GM19324 (cell line): ENCODE results near the gene SLC25A24.
"Not testable (repeated sequence)": the region's sequence is repeated elsewhere in the genome, so short reads cannot be mapped to it uniquely, and the experiment has no call there.

ENCODE experiments used
- ATAC-seq: cut with Tn5 transposase; IDR thresholded peaks from one replicate; pipeline ENCODE4 v1.9.1; 2021; ENCODE audit warnings: mild to moderate bottlenecking, moderate library complexity; ENCODE audit not compliant: unreplicated experiment, low FRiP score

SLC25A24 gene

GRCh38 chr1:108199201-108199691 is 897 bp downstream of the SLC25A24 start:
- ATAC-seq: no peak

- ATAC-seq: no peak
Observed at GRCh38 chr1:108194051-108194450, 6.1 kb downstream of the SLC25A24 start.

- ATAC-seq: no peak
Observed at GRCh38 chr1:108193333-108193732, 6.8 kb downstream of the SLC25A24 start.

GRCh38 chr1:108192581-108192980 is 7.6 kb downstream of the SLC25A24 start:
- no peak for ATAC-seq

GRCh38 chr1:108190686-108191416 is 9.3 kb downstream of the SLC25A24 start:
- ATAC-seq: no peak

- no peak for ATAC-seq
Observed at GRCh38 chr1:108190001-108190634, 10.0 kb downstream of the SLC25A24 start.

- no peak for ATAC-seq
Observed at GRCh38 chr1:108188801-108189200, 11.3 kb downstream of the SLC25A24 start.

GRCh38 chr1:108182959-108183700 is 17.0 kb downstream of the SLC25A24 start:
- no peak for ATAC-seq

GRCh38 chr1:108179018-108179417 is 21.1 kb downstream of the SLC25A24 start:
- no peak for ATAC-seq

GRCh38 chr1:108162409-108162808 is 37.7 kb downstream of the SLC25A24 start:
- not testable (repeated sequence) for ATAC-seq

- not testable (repeated sequence) for ATAC-seq
Observed at GRCh38 chr1:108159951-108160350, 40.2 kb downstream of the SLC25A24 start.

GRCh38 chr1:108158893-108159453 is 41.2 kb downstream of the SLC25A24 start:
- ATAC-seq: no peak

GRCh38 chr1:108154314-108154713 is 45.8 kb downstream of the SLC25A24 start:
- no peak for ATAC-seq

GRCh38 chr1:108152782-108153222 is 47.3 kb downstream of the SLC25A24 start:
- ATAC-seq: no peak

GRCh38 chr1:108151548-108151947 is 48.6 kb downstream of the SLC25A24 start:
- no peak for ATAC-seq

GRCh38 chr1:108149796-108150467 is 50.2 kb downstream of the SLC25A24 start:
- no peak for ATAC-seq

- ATAC-seq: not testable (repeated sequence)
Observed at GRCh38 chr1:108144569-108144968, 55.6 kb downstream of the SLC25A24 start.

GRCh38 chr1:108142773-108143394 is 57.3 kb downstream of the SLC25A24 start:
- ATAC-seq: no peak

- ATAC-seq: no peak
Observed at GRCh38 chr1:108142258-108142657, 57.9 kb downstream of the SLC25A24 start.

GRCh38 chr1:108141621-108142020 is 58.5 kb downstream of the SLC25A24 start:
- no peak for ATAC-seq
